AG04450 (cell line): ENCODE measurements around the gene NEK11. TPM values are rescaled to one million over a fixed set of nuclear protein-coding genes. Genes with fewer than 3 reads are reported as not detected.

Experiments used
- CTCF ChIA-PET: fragments of 300-600, 350-600 bp; formaldehyde crosslinking; extraction: SDS; loops from one replicate; lab custom pipeline; 2022; ENCODE audit warnings: antibody characterized with exemption, inconsistent platforms; lab: Charles Lee
- POLR2A ChIA-PET: fragments of 350-600 bp; formaldehyde crosslinking; extraction: SDS; loops from one replicate; lab custom pipeline; 2021; ENCODE audit warnings: antibody characterized with exemption, inconsistent platforms; lab: Yijun Ruan, JAX
- DNase-seq: peaks from one replicate; pipeline ENCODE4 v3.0.0-alpha.2; 2011; ENCODE audit warnings: low read depth, low spot score
- H3K27ac ChIP-seq: one replicate; pipeline ENCODE4 v1.5.1; 2012; ENCODE audit warnings: low read depth, low read length, control low read depth
- H3K27me3 ChIP-seq: one replicate; pipeline ENCODE4 v1.6.0; 2012; ENCODE audit warnings: low read length; ENCODE audit not compliant: control insufficient read depth, insufficient read depth
- H3K4me3 ChIP-seq: 2 replicates; pipeline ENCODE4 v1.5.1; 2011; ENCODE audit warnings: mild to moderate bottlenecking, low read depth, low read length, control low read depth
- H3K9me3 ChIP-seq: 2 replicates; pipeline ENCODE4 v1.5.1; 2012; ENCODE audit warnings: low read length; ENCODE audit not compliant: control insufficient read depth, insufficient read depth
- polyA plus RNA-seq: library from polyadenylated mRNA; depleted of rRNA; stranded (reverse); fragments of >200 nt; gene quantifications from 2 replicates; pipeline ENCODE4 v1.2.3, GENCODE V29; 2011
- TF ChIP-seq, protein P1 (sequence below): IDR thresholded peaks from 2 replicates; pipeline ENCODE4 v1.5.1; 2011; ENCODE audit warnings: low read depth, low read length, control low read depth, inconsistent platforms

The NEK11 gene
- polyA plus RNA-seq, 1 experiment = 4.0 TPM

GRCh38 chr3:131072845-131073244, 46.2 kb downstream of the NEK11 start:
- ChIA-PET POLR2A (no interaction called here), CTCF (no interaction called here)
- Histone ChIP-seq H3K27ac (no peak overlapping the region), H3K4me3 (no peak overlapping the region), H3K27me3 (no peaks in the 10 kb centered on the region), H3K9me3 (no peaks in the 10 kb centered on the region)
- TF ChIP-seq, protein P1, sequence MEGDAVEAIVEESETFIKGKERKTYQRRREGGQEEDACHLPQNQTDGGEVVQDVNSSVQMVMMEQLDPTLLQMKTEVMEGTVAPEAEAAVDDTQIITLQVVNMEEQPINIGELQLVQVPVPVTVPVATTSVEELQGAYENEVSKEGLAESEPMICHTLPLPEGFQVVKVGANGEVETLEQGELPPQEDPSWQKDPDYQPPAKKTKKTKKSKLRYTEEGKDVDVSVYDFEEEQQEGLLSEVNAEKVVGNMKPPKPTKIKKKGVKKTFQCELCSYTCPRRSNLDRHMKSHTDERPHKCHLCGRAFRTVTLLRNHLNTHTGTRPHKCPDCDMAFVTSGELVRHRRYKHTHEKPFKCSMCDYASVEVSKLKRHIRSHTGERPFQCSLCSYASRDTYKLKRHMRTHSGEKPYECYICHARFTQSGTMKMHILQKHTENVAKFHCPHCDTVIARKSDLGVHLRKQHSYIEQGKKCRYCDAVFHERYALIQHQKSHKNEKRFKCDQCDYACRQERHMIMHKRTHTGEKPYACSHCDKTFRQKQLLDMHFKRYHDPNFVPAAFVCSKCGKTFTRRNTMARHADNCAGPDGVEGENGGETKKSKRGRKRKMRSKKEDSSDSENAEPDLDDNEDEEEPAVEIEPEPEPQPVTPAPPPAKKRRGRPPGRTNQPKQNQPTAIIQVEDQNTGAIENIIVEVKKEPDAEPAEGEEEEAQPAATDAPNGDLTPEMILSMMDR = no peak
- no peak for DNase-seq

DNA sequence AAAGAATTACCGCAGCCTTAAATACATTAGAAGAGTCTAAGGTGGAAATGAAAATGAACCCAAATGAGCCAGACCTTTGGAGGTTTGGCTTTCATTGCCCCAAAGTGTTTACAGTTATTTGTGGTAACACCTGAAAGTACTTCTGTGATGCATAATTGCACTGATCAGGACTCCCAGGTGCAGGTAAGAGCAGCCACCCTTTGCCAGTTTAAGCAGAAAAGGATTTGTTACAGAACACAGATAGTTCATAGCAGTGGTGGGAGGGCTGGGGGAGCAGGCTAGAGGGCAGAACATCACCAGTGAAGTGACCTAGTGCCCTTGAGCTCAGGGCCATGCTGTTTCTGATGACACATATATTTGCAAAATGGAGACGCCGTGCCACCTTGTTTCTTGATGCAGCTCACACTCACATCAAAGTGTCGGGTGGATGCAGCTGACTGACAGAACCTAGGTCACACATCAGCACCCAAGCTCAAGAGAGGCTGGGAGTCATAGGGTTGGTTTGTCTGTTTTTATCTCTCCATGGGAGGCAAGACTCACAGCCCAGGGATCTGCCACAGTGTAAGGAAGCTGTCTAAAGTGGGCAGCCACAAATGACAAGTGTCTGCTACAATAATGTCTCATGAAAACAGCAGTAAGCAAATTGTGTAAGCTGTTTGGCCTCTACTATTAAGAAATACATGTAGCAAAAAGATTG, 49.1 kb downstream of the NEK11 start:
- no peak overlapping the region for H3K4me3 ChIP-seq
- no peak for DNase-seq
- H3K9me3 ChIP-seq = no peaks in the 10 kb centered on the region
- POLR2A ChIA-PET = no interaction called here
- TF ChIP-seq, protein P1 = no peak
- CTCF ChIA-PET = no interaction called here
- no peak overlapping the region for H3K27ac ChIP-seq
- H3K27me3 ChIP-seq = no peaks in the 10 kb centered on the region

GRCh38 chr3:131077904-131078303, 51.2 kb downstream of the NEK11 start:
- H3K27ac ChIP-seq = no peak overlapping the region
- ChIA-PET CTCF (interaction anchor here (0.6 kb wide), 1 partner anchor 292 kb away, joined by 3 read pairs; no protein-coding TSS in a partner anchor), POLR2A (no interaction called here)
- no peak overlapping the region for H3K4me3 ChIP-seq
- TF ChIP-seq, protein P1 = no peak
- H3K27me3 ChIP-seq = no peaks in the 10 kb centered on the region
- no peaks in the 10 kb centered on the region for H3K9me3 ChIP-seq
- DNase-seq = no peak

DNA sequence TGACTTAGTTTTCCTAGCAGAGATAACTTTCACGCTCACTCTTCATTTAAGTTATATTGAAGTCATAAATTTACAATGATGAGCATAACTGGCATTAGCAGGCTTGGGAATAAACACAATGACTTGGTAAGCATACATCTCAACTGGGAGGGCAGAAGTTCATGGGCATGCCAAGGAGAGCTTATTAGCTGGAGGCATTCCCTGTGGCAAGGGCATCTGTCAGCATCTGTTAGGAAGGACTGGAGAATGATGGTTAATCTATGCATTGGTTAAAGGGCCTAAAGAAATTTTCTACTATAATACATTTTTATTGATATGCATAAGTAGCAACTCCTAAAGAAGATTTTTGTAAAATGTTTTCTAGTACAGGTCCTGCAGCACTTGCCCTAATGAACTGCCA, 52.4 kb downstream of the NEK11 start:
- H3K9me3 ChIP-seq = no peaks in the 10 kb centered on the region
- no peak overlapping the region for H3K4me3 ChIP-seq
- H3K27me3 ChIP-seq = no peaks in the 10 kb centered on the region
- POLR2A ChIA-PET = no interaction called here
- CTCF ChIA-PET = interaction anchor here (0.7 kb wide), 1 partner anchor 107 kb away, joined by 4 read pairs; no protein-coding TSS in a partner anchor
- no peak overlapping the region for H3K27ac ChIP-seq
- no peak for DNase-seq
- TF ChIP-seq, protein P1 = no peak

DNA sequence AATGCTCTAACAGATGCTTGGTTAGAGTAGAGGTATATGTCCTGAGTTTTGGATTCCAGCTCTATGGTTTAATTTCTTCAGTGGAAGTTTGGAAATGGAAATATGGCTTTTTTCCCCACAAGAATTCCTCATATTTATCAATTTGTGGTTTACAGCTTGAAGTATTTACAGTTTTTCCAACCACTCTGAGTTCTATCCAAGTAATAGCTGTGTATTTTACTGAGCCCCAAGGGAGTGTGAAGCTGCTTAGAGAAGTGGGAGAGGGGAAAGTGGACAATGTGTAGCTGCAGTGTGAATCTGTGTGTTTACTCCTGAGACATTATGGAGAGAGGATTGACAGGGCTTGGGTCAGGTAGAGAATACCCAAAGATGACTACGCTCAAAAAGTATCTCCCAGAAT, 54.5 kb downstream of the NEK11 start:
- Histone ChIP-seq H3K27ac (no peak overlapping the region), H3K4me3 (no peak overlapping the region), H3K27me3 (no peaks in the 10 kb centered on the region), H3K9me3 (no peaks in the 10 kb centered on the region)
- TF ChIP-seq, protein P1 = no peak
- CTCF ChIA-PET = no interaction called here
- POLR2A ChIA-PET = no interaction called here
- no peak for DNase-seq
